Tibial nerve (tissue), 4 donors: ENCODE measurements around the gene MEGF6.

ENCODE experiments used
- CTCF ChIP-seq, 5 experiments: fragments of 200-600 bp in 3 of 5; fragments of 450-650 bp in 2 of 5; sonication (generic) in 3 of 5; IDR thresholded peaks; one replicate each; pipeline ENCODE4 v1.5.1; 2016 to 2019; ENCODE audit warnings: antibody characterized with exemption in 5 of 5, mild to moderate bottlenecking in 3 of 5, moderate library complexity in 2 of 5
- EP300 ChIP-seq, 2 donors: sonication (generic); formaldehyde crosslinking; IDR thresholded peaks; one replicate each; pipeline ENCODE4 v1.6.1; 2017; ENCODE audit warnings: antibody characterized with exemption in 2 of 2, mild to moderate bottlenecking in 1 of 2
- POLR2A ChIP-seq, 2 donors: fragments of 450-650 bp; IDR thresholded peaks; one replicate each; pipeline ENCODE4 v1.6.1; 2017; ENCODE audit warnings: antibody characterized with exemption in 2 of 2, mild to moderate bottlenecking in 2 of 2, moderate library complexity in 2 of 2

GRCh38 chr1:3505161-3505560 lies 106.1 kb downstream of the MEGF6 start:
- TF ChIP-seq POLR2A (IDR thresholded peaks at IDR 0.05) = no peak
- TF ChIP-seq CTCF (IDR thresholded peaks at IDR 0.05) = no peak
- TF ChIP-seq EP300 (IDR thresholded peaks at IDR 0.05) = no peak
